ENCODE measurements around the gene AKAP8L. TPM values are rescaled to one million over a fixed set of nuclear protein-coding genes. Genes with fewer than 3 reads are reported as not detected.
A peak's percentile ranks its signal among the peaks of the same experiment; 100 is the strongest.

The AKAP8L gene
- total RNA-seq (2021), result 110 and 123 TPM in 2 replicates
- long read RNA-seq, transcript AKAP8L-201 (14 exons, 2,146 nt), result major isoform, 12 of 54 reads
- long read RNA-seq, partial matches to known transcripts, result 11 of 54 reads
- long read RNA-seq, other reads (novel, unspliced or antisense), result 27 of 54 reads

GRCh38 chr19:15418579-15419412 lies at the start of gene AKAP8L:
Gene AKAP8L (minus strand): TSS chr19:15418988. CDS start chr19:15418923, 65 bp downstream.
- H3T11ph ChIP-seq (ENCODE audit: low read length), result no peak within 1 kb of the TSS
- H3K27me3 ChIP-seq (ENCODE audit: insufficient read depth, low read length), result no peaks in the 10 kb centered on the region
- no peaks in the 10 kb centered on the region for H4K20me1 ChIP-seq (ENCODE audit: control insufficient read depth, insufficient read depth, insufficient read length)
- no peak within 1 kb of the TSS for H3K23ac ChIP-seq (ENCODE audit: insufficient read length, low read depth, low read length)
- no peak within 1 kb of the TSS for H2BK15ac ChIP-seq (ENCODE audit: low read depth, low read length)
- H3K23me2 ChIP-seq (ENCODE audit: insufficient read length, low read depth, low read length, poor library complexity, severe bottlenecking), result peaks cover 6% of the 10 kb centered on the region
- H3K79me1 ChIP-seq (ENCODE audit: insufficient read depth, low read depth, low read length, poor library complexity, severe bottlenecking), result peaks cover 10% of the 10 kb centered on the region
- no peak within 1 kb of the TSS for H4K8ac ChIP-seq (replicated peaks; ENCODE audit: insufficient read length, low read depth, low read length)
- H3K56ac ChIP-seq (ENCODE audit: insufficient read length, low read depth, low read length), result no peak within 1 kb of the TSS
- peaks cover 37% of the 10 kb centered on the region for H3K79me2 ChIP-seq (ENCODE audit: insufficient read depth, low read length)
- Mint-ChIP-seq H3K4me3 (peak within 1 kb of the TSS; percentile 98 to 99), H3K36me3 (ENCODE audit: insufficient read depth in 1 of 3, low read depth in 3 of 3) (peaks cover 27 to 44% (median 40%) of the 10 kb centered on the region in 3 experiments), H3K27me3 (ENCODE audit: low read depth) (no peaks in the 10 kb centered on the region), H3K9me3 (peaks cover 0 to 3% of the 10 kb centered on the region in 2 experiments; a peak in 2 of 5 replicates), H3K4me1 (peaks cover 13 to 19% of the 10 kb centered on the region in 2 experiments), H3K27ac (peak within 1 kb of the TSS; percentile 97 to 100 (median 99))
- H3K9ac ChIP-seq (ENCODE audit: extremely low read depth, insufficient read length, low read length), result peak within 1 kb of the TSS; percentile 98
- no peak within 1 kb of the TSS for H2AFZ ChIP-seq (ENCODE audit: low read length)
- peak within 1 kb of the TSS; percentile 96 for H3K4me2 ChIP-seq (ENCODE audit: insufficient read depth, insufficient read length, low read length)
- peak; percentile 99 for DNase-seq
- peak within 1 kb of the TSS; percentile 70 for H2BK5ac ChIP-seq (ENCODE audit: insufficient read length, low read length)
- H3K18ac ChIP-seq (ENCODE audit: insufficient read length, low read depth, low read length), result peak within 1 kb of the TSS; percentile 98
- peak within 1 kb of the TSS; percentile 81 for H4K5ac ChIP-seq (ENCODE audit: insufficient read length, low read depth, low read length)
- no peak within 1 kb of the TSS for H3K27ac ChIP-seq (ENCODE audit: insufficient read length, low read depth, low read length)
- no peak within 1 kb of the TSS for H2BK12ac ChIP-seq (ENCODE audit: insufficient read length, low read depth, low read length)
- WGBS (ENCODE audit: extremely low coverage, insufficient read length, low lambda C conversion rate), result no CpG with 5 or more reads among the region's 61 CpGs
- H2BK20ac ChIP-seq (ENCODE audit: low read depth, low read length, poor library complexity, severe bottlenecking), result no peak within 1 kb of the TSS
- H4K91ac ChIP-seq (ENCODE audit: insufficient read length, low read depth, low read length), result peak within 1 kb of the TSS; percentile 15
- peak; percentile 86 for TF ChIP-seq CTCF (conservative IDR thresholded peaks at IDR 0.05)
- no peaks in the 10 kb centered on the region for H3K9me3 ChIP-seq (ENCODE audit: control insufficient read depth, low read depth, low read length)
- H3K14ac ChIP-seq (ENCODE audit: insufficient read depth, low read length), result peak within 1 kb of the TSS; percentile 97
- H3K4me1 ChIP-seq (ENCODE audit: insufficient read depth, low read length), result no peaks in the 10 kb centered on the region
- no peak within 1 kb of the TSS for H2AK5ac ChIP-seq (ENCODE audit: insufficient read length, low read length)
- no peak within 1 kb of the TSS; the same call in 1 of the 2 replicates for H3K4ac ChIP-seq (ENCODE audit: low read depth, low read length)
- no peak within 1 kb of the TSS for H2BK120ac ChIP-seq (ENCODE audit: low read depth, low read length, poor library complexity, severe bottlenecking)
